ENCODE measurements around the gene JUP. TPM values are rescaled to one million over a fixed set of nuclear protein-coding genes. Genes with fewer than 3 reads are reported as not detected.

JUP gene
- total and polyA plus RNA-seq, 10 of the 15 experiments (the other 5 are each of a cell fraction or from before 2014, with no cell fraction given), result 1.5 to 36.3 (median 11.6) TPM

DNA sequence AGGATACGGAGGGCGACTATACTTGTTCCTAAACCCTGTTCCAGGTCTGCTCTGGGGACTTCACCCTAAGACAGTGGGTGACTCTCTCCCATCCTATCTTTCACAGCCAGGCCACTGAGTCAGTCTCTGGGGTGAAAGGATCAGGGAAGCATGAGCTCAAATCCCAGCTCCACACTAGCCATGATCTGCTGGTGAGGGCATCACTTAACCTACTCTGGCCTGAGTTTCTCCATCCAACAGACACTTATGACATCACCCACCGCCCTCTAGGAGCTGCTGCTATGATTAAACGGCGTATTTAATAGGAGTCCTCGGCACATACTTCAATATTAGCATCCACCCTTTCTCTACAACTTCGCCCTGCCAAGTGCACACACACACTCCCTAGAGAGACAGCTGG lies 64.3 kb downstream of the JUP start (continued):
- TF ChIP-seq PRDM15 (CRISPR knock-in tag; IDR thresholded peaks at IDR 0.05) (no peak), POLR2A (IDR thresholded peaks at IDR 0.05; ENCODE audit: low read depth, low read length) (no peak), KAT2A (conservative IDR thresholded peaks at IDR 0.05; ENCODE audit: control insufficient read depth, low read depth, low read length) (no peak), WRNIP1 (IDR thresholded peaks at IDR 0.05; ENCODE audit: borderline replicate concordance, low read depth, low read length) (no peak), EGR1 (IDR thresholded peaks at IDR 0.05; ENCODE audit: borderline replicate concordance in 1 of 2, low read depth in 2 of 2, low read length in 2 of 2) (no peak), ZBTB40 (IDR thresholded peaks at IDR 0.05; ENCODE audit: borderline replicate concordance) (no peak), BHLHE40 (IDR thresholded peaks at IDR 0.05; ENCODE audit: borderline replicate concordance in 1 of 2, low read depth in 2 of 2, low read length in 1 of 2) (no peak), RELA (IDR thresholded peaks at IDR 0.05; ENCODE audit: borderline replicate concordance, partially characterized antibody) (no peak), SREBF1 (IDR thresholded peaks at IDR 0.05; ENCODE audit: low read length) (no peak), EZH2 (IDR thresholded peaks at IDR 0.05; ENCODE audit: borderline replicate concordance, control insufficient read depth, low read depth, low read length) (no peak)
- TF ChIP-seq, protein P1, sequence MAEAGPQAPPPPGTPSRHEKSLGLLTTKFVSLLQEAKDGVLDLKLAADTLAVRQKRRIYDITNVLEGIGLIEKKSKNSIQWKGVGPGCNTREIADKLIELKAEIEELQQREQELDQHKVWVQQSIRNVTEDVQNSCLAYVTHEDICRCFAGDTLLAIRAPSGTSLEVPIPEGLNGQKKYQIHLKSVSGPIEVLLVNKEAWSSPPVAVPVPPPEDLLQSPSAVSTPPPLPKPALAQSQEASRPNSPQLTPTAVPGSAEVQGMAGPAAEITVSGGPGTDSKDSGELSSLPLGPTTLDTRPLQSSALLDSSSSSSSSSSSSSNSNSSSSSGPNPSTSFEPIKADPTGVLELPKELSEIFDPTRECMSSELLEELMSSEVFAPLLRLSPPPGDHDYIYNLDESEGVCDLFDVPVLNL (IDR thresholded peaks at IDR 0.05; ENCODE audit: low read depth, low read length), result no peak
- TF ChIP-seq, protein P2, sequence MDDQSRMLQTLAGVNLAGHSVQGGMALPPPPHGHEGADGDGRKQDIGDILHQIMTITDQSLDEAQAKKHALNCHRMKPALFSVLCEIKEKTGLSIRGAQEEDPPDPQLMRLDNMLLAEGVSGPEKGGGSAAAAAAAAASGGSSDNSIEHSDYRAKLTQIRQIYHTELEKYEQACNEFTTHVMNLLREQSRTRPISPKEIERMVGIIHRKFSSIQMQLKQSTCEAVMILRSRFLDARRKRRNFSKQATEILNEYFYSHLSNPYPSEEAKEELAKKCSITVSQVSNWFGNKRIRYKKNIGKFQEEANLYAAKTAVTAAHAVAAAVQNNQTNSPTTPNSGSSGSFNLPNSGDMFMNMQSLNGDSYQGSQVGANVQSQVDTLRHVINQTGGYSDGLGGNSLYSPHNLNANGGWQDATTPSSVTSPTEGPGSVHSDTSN (IDR thresholded peaks at IDR 0.05; ENCODE audit: insufficient replicate concordance, low read depth, low read length), result no peak

Data from GM12878 (cell line).